Ishikawa (cell line): ENCODE data around the gene APOA1.

ENCODE experiments used
- CEBPB ChIP-seq: IDR thresholded peaks from 2 replicates; pipeline ENCODE4 v1.6.1; 2012
- CREB1 ChIP-seq: IDR thresholded peaks from 2 replicates; pipeline ENCODE4 v1.6.1; 2012; ENCODE audit warnings: low read depth
- EGR1 ChIP-seq: IDR thresholded peaks from 2 replicates; pipeline ENCODE4 v1.6.1; 2012
- EP300 ChIP-seq: IDR thresholded peaks from 2 replicates; pipeline ENCODE4 v1.6.1; 2012; ENCODE audit warnings: borderline replicate concordance
- FOXM1 ChIP-seq: IDR thresholded peaks from 2 replicates; pipeline ENCODE4 v1.6.1; 2012; ENCODE audit warnings: low read depth, borderline replicate concordance
- MAX ChIP-seq: IDR thresholded peaks from 2 replicates; pipeline ENCODE4 v1.6.1; 2012
- NFIC ChIP-seq: IDR thresholded peaks from 2 replicates; pipeline ENCODE4 v1.6.1; 2012
- RAD21 ChIP-seq: IDR thresholded peaks from 2 replicates; pipeline ENCODE4 v1.6.1; 2012; ENCODE audit warnings: low read depth
- REST ChIP-seq: IDR thresholded peaks from 2 replicates; pipeline ENCODE4 v1.6.1; 2012; ENCODE audit warnings: low read depth, mild to moderate bottlenecking
- TAF1 ChIP-seq: IDR thresholded peaks from 2 replicates; pipeline ENCODE4 v1.6.1; 2012; ENCODE audit warnings: low read depth, mild to moderate bottlenecking
- TCF12 ChIP-seq: IDR thresholded peaks from 2 replicates; pipeline ENCODE4 v1.6.1; 2012; ENCODE audit warnings: low read depth
- TEAD4 ChIP-seq: IDR thresholded peaks from 2 replicates; pipeline ENCODE4 v1.6.1; 2012
- USF1 ChIP-seq: IDR thresholded peaks from 2 replicates; pipeline ENCODE4 v1.6.1; 2012
- YY1 ChIP-seq: IDR thresholded peaks from 2 replicates; pipeline ENCODE4 v1.6.1; 2012; ENCODE audit warnings: low read depth
- ZBTB7A ChIP-seq: IDR thresholded peaks from 2 replicates; pipeline ENCODE4 v1.6.1; 2012; ENCODE audit warnings: low read depth

The APOA1 gene

GRCh38 chr11:116821050-116821918 lies 16.1 kb downstream of the APOA1 start:
- TF ChIP-seq YY1, result no peak
- no peak for TF ChIP-seq CEBPB
- TF ChIP-seq RAD21, result no peak
- no peak for TF ChIP-seq EP300

GRCh38 chr11:116819049-116819448 lies 18.4 kb downstream of the APOA1 start:
- no peak for TF ChIP-seq FOXM1
- TF ChIP-seq NFIC, result no peak
- no peak for TF ChIP-seq TEAD4
- no peak for TF ChIP-seq CEBPB
- TF ChIP-seq USF1, result no peak
- TF ChIP-seq TCF12, result no peak
- TF ChIP-seq REST, result no peak
- no peak for TF ChIP-seq CREB1
- TF ChIP-seq MAX, result no peak
- no peak for TF ChIP-seq YY1
- TF ChIP-seq ZBTB7A, result no peak
- TF ChIP-seq TAF1, result no peak
- TF ChIP-seq RAD21, result no peak
- TF ChIP-seq EP300, result no peak
- no peak for TF ChIP-seq EGR1

- TF ChIP-seq MAX, result no peak
- TF ChIP-seq FOXM1, result no peak
- TF ChIP-seq USF1, result no peak
- TF ChIP-seq EP300, result no peak
- no peak for TF ChIP-seq NFIC
- TF ChIP-seq TAF1, result no peak
- TF ChIP-seq YY1, result no peak
- TF ChIP-seq TEAD4, result no peak
- TF ChIP-seq ZBTB7A, result no peak
Measured at GRCh38 chr11:116814502-116814901, 22.9 kb downstream of the APOA1 start.

- TF ChIP-seq ZBTB7A, result no peak
- no peak for TF ChIP-seq MAX
- no peak for TF ChIP-seq TEAD4
- TF ChIP-seq EP300, result no peak
- TF ChIP-seq FOXM1, result no peak
- no peak for TF ChIP-seq NFIC
- no peak for TF ChIP-seq EGR1
- no peak for TF ChIP-seq RAD21
- TF ChIP-seq REST, result no peak
- no peak for TF ChIP-seq TCF12
- TF ChIP-seq TAF1, result no peak
- TF ChIP-seq USF1, result no peak
- no peak for TF ChIP-seq CREB1
- no peak for TF ChIP-seq CEBPB
- TF ChIP-seq YY1, result no peak
Measured at GRCh38 chr11:116813781-116814471, 23.5 kb downstream of the APOA1 start.

- no peak for TF ChIP-seq ZBTB7A
- no peak for TF ChIP-seq REST
- TF ChIP-seq USF1, result no peak
- no peak for TF ChIP-seq CEBPB
- TF ChIP-seq FOXM1, result no peak
- no peak for TF ChIP-seq EP300
- no peak for TF ChIP-seq TCF12
Measured at GRCh38 chr11:116813170-116813569, 24.3 kb downstream of the APOA1 start.
